ENCODE results near the gene PCDHGC4. TPM values are rescaled to one million over a fixed set of nuclear protein-coding genes. Genes with fewer than 3 reads are reported as not detected.

Gene PCDHGC4
- total RNA-seq, 2 experiments from 2014 or later, result not detected

Other genes starting within 250 kb of the PCDHGC4 start
- not detected for gene PCDHB15, start 239.6 kb upstream of the PCDHGC4 start, total RNA-seq
- gene SLC25A2, start 181.0 kb upstream of the PCDHGC4 start, total RNA-seq, result under 1 TPM; 0.19 to 0.31 TPM
- 10 to 100 TPM; 54.6 to 55.5 TPM for gene TAF7, start 164.2 kb upstream of the PCDHGC4 start, total RNA-seq
- gene PCDHGA1, start 154.5 kb upstream of the PCDHGC4 start, total RNA-seq, result not detected
- not detected for gene PCDHGA2, start 146.3 kb upstream of the PCDHGC4 start, total RNA-seq
- gene PCDHGA3, start 141.2 kb upstream of the PCDHGC4 start, total RNA-seq, result not detected
- not detected for gene PCDHGB1, start 134.9 kb upstream of the PCDHGC4 start, total RNA-seq
- gene PCDHGA4, start 130.0 kb upstream of the PCDHGC4 start, total RNA-seq, result under 1 TPM; 0.07 to 0.12 TPM
- gene PCDHGB2, start 125.0 kb upstream of the PCDHGC4 start, total RNA-seq, result under 1 TPM; 0.10 to 0.19 TPM
- not detected for gene PCDHGA5, start 120.9 kb upstream of the PCDHGC4 start, total RNA-seq
- under 1 TPM in 1 of 2 experiments, not detected in 1; 0.10 TPM for gene PCDHGB3, start 114.8 kb upstream of the PCDHGC4 start, total RNA-seq
- gene PCDHGA6, start 111.1 kb upstream of the PCDHGC4 start, total RNA-seq, result under 1 TPM; 0.05 to 0.10 TPM
- gene PCDHGA7, start 102.3 kb upstream of the PCDHGC4 start, total RNA-seq, result under 1 TPM in 1 of 2 experiments, not detected in 1; 0.07 TPM
- gene PCDHGB4, start 97.3 kb upstream of the PCDHGC4 start, total RNA-seq, result under 1 TPM in 1 of 2 experiments, not detected in 1; 0.07 TPM
- not detected for gene PCDHGA8, start 92.4 kb upstream of the PCDHGC4 start, total RNA-seq
- under 1 TPM; 0.12 to 0.15 TPM for gene PCDHGB5, start 87.1 kb upstream of the PCDHGC4 start, total RNA-seq
- gene PCDHGA9, start 82.3 kb upstream of the PCDHGC4 start, total RNA-seq, result under 1 TPM in 1 of 2 experiments, not detected in 1; 0.10 TPM
- gene PCDHGB6, start 77.0 kb upstream of the PCDHGC4 start, total RNA-seq, result under 1 TPM in 1 of 2 experiments, not detected in 1; 0.07 TPM
- gene PCDHGA10, start 72.0 kb upstream of the PCDHGC4 start, total RNA-seq, result under 1 TPM; 0.07 to 0.10 TPM
- gene PCDHGB7, start 67.4 kb upstream of the PCDHGC4 start, total RNA-seq, result under 1 TPM in 1 of 2 experiments, not detected in 1; 0.07 TPM
- gene PCDHGA11, start 64.0 kb upstream of the PCDHGC4 start, total RNA-seq, result under 1 TPM in 1 of 2 experiments, not detected in 1; 0.05 TPM
- under 1 TPM in 1 of 2 experiments, not detected in 1; 0.07 TPM for gene PCDHGA12, start 54.5 kb upstream of the PCDHGC4 start, total RNA-seq
- not detected for gene PCDHGC3, start 9.1 kb upstream of the PCDHGC4 start, total RNA-seq
- gene PCDHGC5, start 4.1 kb downstream of the PCDHGC4 start, total RNA-seq, result not detected
- gene DIAPH1, start 134.0 kb downstream of the PCDHGC4 start, total RNA-seq, result 100 to 1,000 TPM; 225 to 227 TPM
- 10 to 100 TPM; 65.2 to 71.5 TPM for gene HDAC3, start 151.8 kb downstream of the PCDHGC4 start, total RNA-seq
- 10 to 100 TPM; 17.8 to 17.9 TPM for gene RELL2, start 152.0 kb downstream of the PCDHGC4 start, total RNA-seq
- 10 to 100 TPM; 40.1 to 46.0 TPM for gene FCHSD1, start 166.4 kb downstream of the PCDHGC4 start, total RNA-seq
- gene ARAP3, start 197.2 kb downstream of the PCDHGC4 start, total RNA-seq, result 1 to 10 TPM; 5.1 to 5.2 TPM